Stimulated activated CD4-positive, alpha-beta T cell treated with anti-CD3 and anti-CD28 coated beads, TNF-alpha, amount 100 ng/mL, for 1 hour (primary cell): Measurements from ENCODE around the gene PRMT7.

ENCODE experiments used
- DNase-seq, 3 donors: peaks; one replicate each; pipeline ENCODE4 v3.0.0-alpha.2; 2020; ENCODE audit warnings: low read depth in 3 of 3, low spot score in 1 of 3

PRMT7 gene

GRCh38 chr16:68345958-68346635 lies 35.3 kb downstream of the PRMT7 start:
- DNase-seq: no peak

- DNase-seq: no peak
These were observed 36.2 kb downstream of the PRMT7 start for GRCh38 chr16:68346892-68347480.

- no peak for DNase-seq
These were observed 36.8 kb downstream of the PRMT7 start for GRCh38 chr16:68347605-68348004.

- DNase-seq: no peak
These were observed 38.0 kb downstream of the PRMT7 start for GRCh38 chr16:68348639-68349445.

- no peak for DNase-seq
These were observed 39.1 kb downstream of the PRMT7 start for GRCh38 chr16:68349838-68350410.

- no peak for DNase-seq
These were observed 40.1 kb downstream of the PRMT7 start for GRCh38 chr16:68350813-68351350.

- DNase-seq: no peak
These were observed 40.6 kb downstream of the PRMT7 start for GRCh38 chr16:68351463-68351862.

- no peak for DNase-seq
These were observed 41.2 kb downstream of the PRMT7 start for GRCh38 chr16:68351991-68352431.

- no peak for DNase-seq
These were observed 42.5 kb downstream of the PRMT7 start for GRCh38 chr16:68353366-68353765.

GRCh38 chr16:68354816-68355215 lies 44.0 kb downstream of the PRMT7 start:
- DNase-seq: no peak

GRCh38 chr16:68355447-68356248 lies 44.8 kb downstream of the PRMT7 start:
- no peak for DNase-seq

GRCh38 chr16:68356249-68356918 lies 45.6 kb downstream of the PRMT7 start:
- peak in 2 of 3 donors; percentile 18 for DNase-seq

GRCh38 chr16:68356919-68357286 lies 46.1 kb downstream of the PRMT7 start:
- DNase-seq: no peak

- no peak for DNase-seq
These were observed 46.7 kb downstream of the PRMT7 start for GRCh38 chr16:68357521-68357922.

GRCh38 chr16:68357923-68358322 lies 47.1 kb downstream of the PRMT7 start:
- no peak for DNase-seq

- DNase-seq: no peak
These were observed 48.1 kb downstream of the PRMT7 start for GRCh38 chr16:68358951-68359350.

- DNase-seq: no peak
These were observed 48.8 kb downstream of the PRMT7 start for GRCh38 chr16:68359398-68360191.

GRCh38 chr16:68360547-68360946 lies 49.7 kb downstream of the PRMT7 start:
- DNase-seq: no peak

- no peak for DNase-seq
These were observed 50.1 kb downstream of the PRMT7 start for GRCh38 chr16:68360956-68361355.
